DND-41 (cell line): Measurements from ENCODE around the gene C5orf34.
"Not testable (repeated sequence)": the region's sequence is repeated elsewhere in the genome, so short reads cannot be mapped to it uniquely, and the experiment has no call there.

Experiments used
- ATAC-seq: fragments of 200-7000 bp; cut with Tn5 transposase; 3 replicates; pipeline ENCODE4 v1.9.1; 2021; ENCODE audit warnings: low read depth; ENCODE audit not compliant: insufficient read depth
- DNase-seq: peaks from one replicate; pipeline ENCODE4 v3.0.0-alpha.2; 2020
- H2AFZ ChIP-seq: 2 replicates; pipeline ENCODE4 v1.6.0; 2012; ENCODE audit warnings: low read depth, low read length
- H3K27ac ChIP-seq: 2 replicates; pipeline ENCODE4 v1.5.1; 2012; ENCODE audit warnings: low read length, inconsistent platforms
- H3K27me3 ChIP-seq: fragments of 200-600 bp; sonication (generic); 2 replicates; pipeline ENCODE4 v1.6.0; 2012; ENCODE audit warnings: low read length, mild to moderate bottlenecking, inconsistent platforms; ENCODE audit not compliant: insufficient read depth, poor library complexity
- H3K36me3 ChIP-seq: 2 replicates; pipeline ENCODE4 v1.5.1; 2012; ENCODE audit warnings: low read length, inconsistent platforms; ENCODE audit not compliant: insufficient read depth
- H3K4me1 ChIP-seq: 2 replicates; pipeline ENCODE4 v1.5.1; 2012; ENCODE audit warnings: mild to moderate bottlenecking, low read length; ENCODE audit not compliant: insufficient read depth
- H3K4me2 ChIP-seq: 2 replicates; pipeline ENCODE4 v1.6.0; 2012; ENCODE audit warnings: mild to moderate bottlenecking, moderate library complexity, low read length, inconsistent platforms; ENCODE audit not compliant: insufficient read depth
- H3K4me3 ChIP-seq, 2 experiments: fragments of 200-600 bp in 1 of 2; shearing (Covaris generic) in 1 of 2; 2 replicates each; pipeline ENCODE4 v1.5.1; 2012 to 2016; ENCODE audit warnings: inconsistent platforms in 2 of 2, low read length in 2 of 2, mild to moderate bottlenecking in 2 of 2, low read depth in 1 of 2, moderate library complexity in 1 of 2
- H3K79me2 ChIP-seq: 2 replicates; pipeline ENCODE4 v1.6.0; 2012; ENCODE audit warnings: low read length, inconsistent platforms; ENCODE audit not compliant: insufficient read depth
- H3K9ac ChIP-seq: 2 replicates; pipeline ENCODE4 v1.6.0; 2012; ENCODE audit warnings: low read depth, mild to moderate bottlenecking, inconsistent platforms, low read length, moderate library complexity
- H3K9me3 ChIP-seq: 2 replicates; pipeline ENCODE4 v1.5.1; 2012; ENCODE audit warnings: low read length, moderate library complexity, mild to moderate bottlenecking, inconsistent platforms; ENCODE audit not compliant: insufficient read depth, severe bottlenecking
- H4K20me1 ChIP-seq: 2 replicates; pipeline ENCODE4 v1.6.0; 2012; ENCODE audit warnings: low read length; ENCODE audit not compliant: insufficient read depth
- CTCF ChIP-seq: IDR thresholded peaks from 2 replicates; pipeline ENCODE4 v1.5.1; 2012; ENCODE audit warnings: borderline replicate concordance, low read length, moderate library complexity, mild to moderate bottlenecking; ENCODE audit not compliant: poor library complexity, severe bottlenecking; ENCODE audit errors: extremely low read depth
- EZH2 ChIP-seq: IDR thresholded peaks from 3 replicates; pipeline ENCODE4 v1.6.1; 2012; ENCODE audit warnings: borderline replicate concordance, low read depth, mild to moderate bottlenecking, moderate library complexity, low read length, inconsistent platforms; ENCODE audit not compliant: severe bottlenecking

C5orf34 gene

GRCh38 chr5:43456556-43456955 lies 58.4 kb downstream of the C5orf34 start:
- Histone ChIP-seq H3K9ac (no peak overlapping the region), H3K4me2 (no peak overlapping the region), H3K27ac (no peak overlapping the region), H2AFZ (no peak overlapping the region), H3K4me3 (no peak overlapping the region), H3K36me3 (peaks cover 32% of the 10 kb centered on the region), H3K27me3 (no peaks in the 10 kb centered on the region), H3K79me2 (peaks cover 14% of the 10 kb centered on the region; the same call in 1 of the 2 replicates), H3K4me1 (no peaks in the 10 kb centered on the region), H3K9me3 (peaks cover 17% of the 10 kb centered on the region), H4K20me1 (no peaks in the 10 kb centered on the region)
- DNase-seq, result no peak
- ATAC-seq, result no peak
- TF ChIP-seq CTCF (no peak), EZH2 (no peak)

- DNase-seq, H3K9ac ChIP-seq, H3K36me3 ChIP-seq, H3K4me3 ChIP-seq, ATAC-seq, H3K27ac ChIP-seq, H3K4me2 ChIP-seq, H3K9me3 ChIP-seq, H2AFZ ChIP-seq, H4K20me1 ChIP-seq, H3K4me1 ChIP-seq, H3K79me2 ChIP-seq, H3K27me3 ChIP-seq: not testable (repeated sequence)
Observed at GRCh38 chr5:43441575-43441974, 73.4 kb downstream of the C5orf34 start.

- Histone ChIP-seq H4K20me1 (no peaks in the 10 kb centered on the region), H3K9ac (no peak overlapping the region), H3K4me3 (no peak overlapping the region), H3K4me1 (no peaks in the 10 kb centered on the region), H3K27ac (no peak overlapping the region), H2AFZ (no peak overlapping the region), H3K4me2 (no peak overlapping the region), H3K27me3 (no peaks in the 10 kb centered on the region), H3K36me3 (no peaks in the 10 kb centered on the region), H3K79me2 (no peaks in the 10 kb centered on the region), H3K9me3 (no peaks in the 10 kb centered on the region)
- TF ChIP-seq EZH2 (no peak), CTCF (peak; percentile 10)
- ATAC-seq (0 out of 3 replicates have a peak, but pooled peaks have one; percentile 19), DNase-seq (no peak)
Observed at GRCh38 chr5:43437062-43437660, 77.8 kb downstream of the C5orf34 start.
